Effector CD4-positive, alpha-beta T cell (primary cell): Measurements from ENCODE around the gene MYOF.

Experiments
- DNase-seq: peaks from one replicate; pipeline ENCODE4 v3.0.0-alpha.2; 2020

The MYOF gene

DNA sequence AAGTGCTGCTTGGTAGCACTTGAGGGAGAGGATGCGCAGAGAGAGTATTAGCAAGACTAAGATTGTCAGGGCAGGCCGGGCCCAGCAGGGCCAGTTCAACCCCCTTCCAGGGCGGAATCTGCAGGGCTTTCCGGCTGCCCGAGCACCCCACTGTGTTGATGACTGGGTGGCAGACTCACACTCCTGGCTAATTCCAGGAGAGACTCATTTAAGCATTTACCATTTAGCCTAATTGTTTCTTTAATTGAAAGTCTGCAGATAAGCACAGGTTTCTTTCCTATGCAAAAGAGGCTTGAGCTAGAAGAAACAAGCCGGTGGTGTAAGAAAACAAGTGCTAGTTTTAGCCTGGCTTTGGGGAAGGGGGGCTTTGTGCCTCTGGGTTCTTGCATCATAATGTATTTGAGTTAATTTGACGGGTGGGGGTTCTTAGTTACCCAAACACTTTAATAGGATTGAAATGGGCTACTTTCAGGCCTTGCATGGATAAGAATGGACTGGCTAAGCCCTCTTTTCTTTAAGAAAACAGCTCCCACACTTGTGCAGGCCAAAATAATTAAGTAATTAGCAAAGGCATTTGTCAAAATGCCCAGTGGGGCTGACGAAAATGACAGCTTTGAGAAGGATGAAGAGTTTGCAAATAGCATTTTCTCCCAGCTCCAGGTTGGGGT is 201.3 kb downstream of the MYOF start:
- DNase-seq, result no peak

- DNase-seq, result no peak
These were observed 201.9 kb downstream of the MYOF start for GRCh38 chr10:93280121-93280698.

GRCh38 chr10:93277360-93277759 is 204.8 kb downstream of the MYOF start:
- DNase-seq, result no peak

DNA sequence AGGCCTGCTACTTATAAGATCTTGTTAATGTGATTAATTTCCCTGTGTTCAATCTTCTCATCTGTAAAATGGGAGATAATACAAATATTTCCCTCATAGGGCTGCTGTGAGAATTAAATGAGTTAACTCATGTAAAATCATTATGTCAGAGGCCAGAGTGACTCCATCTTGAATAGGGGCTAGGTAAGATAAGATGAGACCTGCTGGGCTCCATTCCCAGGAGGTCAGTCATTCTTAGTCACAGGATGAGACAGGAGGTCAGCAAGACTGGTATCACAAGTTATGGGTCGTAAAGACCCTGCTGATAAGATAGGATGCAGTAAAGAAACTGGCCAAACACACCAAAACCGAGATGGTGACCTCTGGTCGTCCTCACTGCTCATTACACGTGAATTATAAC is 207.7 kb downstream of the MYOF start:
- DNase-seq, result no peak

DNA sequence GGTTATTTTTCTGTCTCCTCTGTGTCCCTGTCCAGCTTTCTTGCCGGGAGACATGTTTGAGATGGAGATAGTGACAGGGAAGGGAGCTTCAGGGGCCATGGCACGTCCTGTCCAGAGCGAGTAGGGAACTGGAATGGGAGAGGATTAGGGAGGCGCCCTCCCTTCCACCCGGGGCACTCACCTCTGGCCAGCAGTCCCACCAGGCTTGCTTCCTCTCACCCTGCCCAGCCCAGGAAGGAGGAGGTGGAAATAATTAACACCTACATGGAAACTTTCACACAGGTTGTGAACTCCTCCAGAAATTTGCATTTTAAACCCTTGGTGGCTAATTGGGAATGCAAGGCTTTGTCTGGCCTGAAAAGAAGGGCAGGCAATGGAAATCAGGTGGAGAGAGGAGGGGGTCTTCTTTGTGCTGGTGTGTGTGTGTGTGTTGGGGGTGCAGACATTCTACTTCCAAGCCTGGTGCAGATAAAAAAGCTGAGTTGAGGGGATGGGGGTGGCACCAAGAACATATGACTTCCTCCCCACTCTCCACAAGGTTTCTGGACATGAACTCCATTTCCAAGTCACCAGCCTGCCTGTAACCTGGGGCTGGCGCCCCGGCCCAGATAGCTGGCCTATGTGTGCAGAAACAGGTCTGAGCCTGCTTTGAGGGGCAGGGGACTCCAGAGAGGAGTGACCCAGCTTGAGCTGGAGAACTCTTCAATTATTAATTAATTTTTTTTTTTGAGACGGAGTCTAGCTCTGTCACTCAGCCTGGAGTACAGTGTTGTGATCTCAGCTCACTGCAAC is 209.1 kb downstream of the MYOF start:
- DNase-seq, result no peak

DNA sequence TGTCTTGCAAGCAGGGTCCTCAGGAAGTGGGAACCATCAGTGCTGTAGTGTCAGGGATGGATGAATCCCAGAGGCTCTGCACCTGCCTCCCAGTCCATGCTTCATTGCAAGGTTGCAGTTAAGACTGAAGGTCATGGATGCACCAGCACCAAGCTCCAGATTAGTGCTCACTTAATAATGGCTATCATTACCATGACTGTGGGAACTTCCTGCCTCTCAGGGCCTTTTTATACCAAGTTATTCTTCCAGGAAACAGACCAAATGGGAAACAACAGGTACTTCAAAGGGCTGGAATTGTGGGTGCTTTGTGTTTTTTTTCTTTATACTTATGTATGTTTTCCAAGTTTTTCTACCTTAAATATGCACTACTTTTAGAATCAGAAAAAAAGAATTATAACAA is 210.8 kb downstream of the MYOF start:
- no peak for DNase-seq

GRCh38 chr10:93269281-93269680 is 212.9 kb downstream of the MYOF start:
- DNase-seq, result no peak

DNA sequence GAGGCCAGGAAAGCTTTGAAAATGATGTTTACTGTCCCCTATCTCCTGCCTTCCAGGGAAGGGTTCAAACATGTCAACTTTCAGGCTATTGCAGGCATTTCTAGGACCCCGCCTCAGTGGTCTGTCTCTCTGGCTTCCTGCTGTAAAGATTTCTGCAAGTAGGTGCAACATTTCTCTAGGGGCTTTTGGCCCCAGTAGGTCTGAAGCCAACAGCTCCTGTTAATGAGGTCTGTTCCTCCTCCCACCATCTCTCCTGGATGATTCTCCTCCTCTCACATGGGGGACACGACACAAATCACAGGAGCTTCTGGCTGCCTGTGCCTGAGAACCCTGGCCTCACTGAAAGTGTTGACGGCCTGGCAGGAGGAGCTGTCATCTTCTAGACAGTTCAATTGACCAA is 214.1 kb downstream of the MYOF start:
- no peak for DNase-seq

DNA sequence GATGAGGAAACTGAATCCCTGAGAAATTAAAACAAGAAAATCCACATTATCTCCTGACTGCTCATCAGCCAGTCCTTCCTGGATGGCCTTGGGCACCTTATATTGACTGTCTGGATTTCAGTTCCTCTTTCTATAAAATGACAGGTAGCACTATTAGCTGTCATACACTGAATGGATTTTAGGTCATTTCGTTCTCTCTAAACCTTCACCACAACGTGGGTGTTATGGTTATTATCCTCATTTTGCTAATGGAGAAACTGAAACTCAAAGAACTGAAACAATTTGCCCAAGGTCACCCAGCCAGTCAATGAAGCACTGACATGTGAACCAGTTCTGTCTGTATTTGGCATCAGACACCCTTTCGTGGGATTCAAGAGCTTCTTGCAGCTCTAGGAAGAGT is 214.6 kb downstream of the MYOF start:
- DNase-seq, result no peak

DNA sequence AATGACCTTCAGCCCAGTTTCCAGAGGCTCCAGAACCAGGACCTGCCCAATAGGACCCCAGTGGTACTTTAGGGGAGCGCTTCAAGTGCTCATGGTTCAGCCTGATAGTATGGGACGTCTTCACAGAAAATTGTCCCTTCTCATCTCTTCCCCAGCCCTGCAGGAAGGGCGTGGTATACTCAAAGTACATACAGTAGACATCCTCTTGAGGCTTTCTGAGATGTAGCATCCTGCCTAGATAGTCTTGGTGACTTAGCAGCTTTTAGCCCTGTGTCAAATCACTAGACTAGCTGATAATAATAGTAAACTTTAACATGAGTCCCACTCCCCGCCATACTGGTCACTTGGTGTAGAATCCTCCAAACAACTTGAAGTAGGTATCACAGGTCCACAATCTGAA is 215.3 kb downstream of the MYOF start:
- DNase-seq, result no peak

- DNase-seq, result no peak
These were observed 220.0 kb downstream of the MYOF start for GRCh38 chr10:93261961-93262610.

DNA sequence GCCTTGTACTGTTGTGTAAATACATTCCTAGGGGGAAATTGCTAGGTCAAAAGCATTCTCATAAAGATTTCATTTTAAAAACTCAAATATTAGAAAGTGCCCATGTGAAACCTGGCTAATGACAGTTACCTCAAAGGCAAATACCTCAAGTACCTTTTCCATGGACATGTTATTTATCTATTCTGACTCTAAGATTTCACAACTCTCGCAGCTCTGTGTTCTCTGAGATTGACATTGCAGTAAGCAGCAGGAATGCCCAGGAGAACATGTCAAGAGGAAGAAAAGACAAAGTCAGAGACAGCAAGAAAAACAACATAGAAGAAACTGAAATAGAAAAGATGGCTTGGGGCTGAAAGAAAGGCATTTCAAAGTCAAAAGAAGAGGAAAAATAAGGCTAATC is 221.0 kb downstream of the MYOF start:
- no peak for DNase-seq

DNA sequence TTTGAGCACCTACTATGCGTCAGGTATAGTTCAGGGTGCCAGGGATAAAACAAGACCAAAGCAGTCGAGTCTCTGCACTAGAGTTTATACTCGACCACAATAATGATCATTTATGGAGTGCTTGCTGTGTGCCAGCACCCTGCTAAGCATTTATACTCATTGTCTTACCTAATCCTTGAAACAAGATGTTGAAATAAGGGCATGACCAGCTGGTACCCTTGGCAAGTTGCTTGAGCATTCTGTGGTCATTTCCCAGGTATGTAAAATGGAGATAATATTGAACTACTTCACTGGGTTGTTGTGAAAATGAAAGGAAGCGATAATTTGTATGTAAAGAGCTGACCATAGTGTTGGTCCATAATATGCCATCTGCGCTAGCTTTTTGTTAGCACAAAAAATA is 223.0 kb downstream of the MYOF start:
- DNase-seq, result no peak
